Measurements from ENCODE around the gene XYLB. TPM values are rescaled to one million over a fixed set of nuclear protein-coding genes. Genes with fewer than 3 reads are reported as not detected.

Gene XYLB
- total RNA-seq, 1 donor, result 0.63 TPM

DNA sequence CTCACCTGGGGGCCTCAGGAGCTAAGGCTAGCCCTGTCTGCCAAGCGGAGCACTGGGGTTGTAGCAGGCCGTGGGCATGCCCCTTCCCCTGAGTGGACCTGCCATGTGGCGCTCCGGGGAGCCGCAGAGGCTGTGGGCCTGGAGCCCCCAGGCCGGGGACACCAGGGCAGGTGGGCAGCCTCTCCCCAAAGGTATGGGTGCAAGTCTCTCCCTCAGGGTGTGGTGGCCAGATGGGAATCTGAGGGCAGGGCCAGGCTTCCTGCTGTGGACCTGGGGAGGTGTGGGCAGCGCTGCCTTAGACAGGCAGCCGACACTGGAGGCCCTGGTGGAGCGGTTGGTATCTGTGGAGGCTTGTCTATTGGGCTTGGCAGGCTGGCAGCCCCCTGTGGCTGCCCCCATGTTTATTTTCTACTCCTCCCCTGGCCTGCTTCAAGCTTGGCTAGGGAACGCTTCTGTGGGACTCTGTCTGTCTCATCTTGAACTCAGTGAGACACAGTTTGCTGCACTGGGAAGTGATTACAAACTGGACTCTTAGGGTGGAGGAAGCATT is 113.0 kb downstream of the XYLB start:
- H3K4me1 ChIP-seq (ENCODE audit: insufficient read depth, low read length), result peaks cover 13% of the 10 kb centered on the region
- H3K9me3 ChIP-seq (ENCODE audit: low read depth, low read length), result no peaks in the 10 kb centered on the region
- peaks cover 15% of the 10 kb centered on the region for H3K27me3 ChIP-seq (ENCODE audit: insufficient read depth, low read length)
- no peak overlapping the region for H3K4me3 ChIP-seq (ENCODE audit: low read length)

DNA sequence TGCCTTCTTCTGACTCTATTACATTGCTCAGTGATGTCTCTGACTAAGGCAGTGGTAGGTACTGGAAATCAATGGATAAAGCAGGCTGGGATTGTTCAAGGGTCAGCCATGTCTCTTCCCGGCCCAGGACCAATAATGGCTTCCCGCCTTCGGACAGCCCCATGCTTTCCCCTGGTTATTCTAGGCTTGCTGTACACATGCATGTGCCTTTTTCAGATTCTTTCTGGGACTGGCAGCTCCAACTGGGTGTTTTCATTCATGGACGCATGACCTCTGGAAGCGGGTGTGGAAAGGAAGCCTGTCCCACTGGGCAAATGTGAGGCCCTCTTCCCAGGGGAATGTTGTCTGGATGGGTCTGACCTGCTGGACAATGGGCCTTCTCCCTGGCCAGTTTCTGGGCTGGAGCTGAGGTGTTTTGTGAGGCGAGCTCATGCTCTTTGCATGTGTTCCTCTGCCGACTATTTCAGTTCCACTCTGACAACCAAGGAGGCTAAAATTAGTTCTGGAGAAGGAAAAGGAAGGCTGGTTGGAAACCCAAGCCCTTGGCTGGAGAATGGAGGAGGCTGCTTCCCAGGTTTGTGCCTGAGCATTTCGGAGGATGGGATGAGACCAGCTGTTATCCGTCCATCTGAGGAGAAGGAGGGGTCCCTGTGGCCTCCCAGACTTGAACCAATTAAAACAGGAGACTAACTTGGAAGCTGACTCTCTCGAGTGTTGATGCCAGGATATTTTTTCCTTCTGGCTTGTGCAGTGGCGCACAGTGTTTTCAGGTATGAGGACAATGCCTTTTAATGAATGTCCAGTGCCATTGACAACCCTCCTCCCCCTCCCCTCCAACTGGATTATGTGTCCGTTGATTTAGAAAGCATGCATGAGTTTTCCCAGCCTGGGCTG is 114.0 kb downstream of the XYLB start:
- no peak overlapping the region for H3K4me3 ChIP-seq (ENCODE audit: low read length)
- H3K27me3 ChIP-seq (ENCODE audit: insufficient read depth, low read length), result peaks cover 8% of the 10 kb centered on the region
- H3K4me1 ChIP-seq (ENCODE audit: insufficient read depth, low read length), result peaks cover 5% of the 10 kb centered on the region
- no peaks in the 10 kb centered on the region for H3K9me3 ChIP-seq (ENCODE audit: low read depth, low read length)

Other genes starting within 250 kb of the XYLB start
- gene ACAA1, start 209.7 kb upstream of the XYLB start, total RNA-seq, result 34.8 TPM
- gene MYD88, start 208.1 kb upstream of the XYLB start, total RNA-seq, result 23.1 TPM
- gene OXSR1, start 181.2 kb upstream of the XYLB start, total RNA-seq, result 36.0 TPM
- gene SLC22A13, start 81.0 kb upstream of the XYLB start, total RNA-seq, result not detected
- gene SLC22A14, start 64.5 kb upstream of the XYLB start, total RNA-seq, result 0.10 TPM
- gene ACVR2B, start 107.1 kb downstream of the XYLB start, total RNA-seq, result 2.6 TPM
- 13.3 TPM for gene EXOG, start 149.6 kb downstream of the XYLB start, total RNA-seq